Right forelimb (tissue), 1 donor: ENCODE data around the gene EFHB.
"Not testable (repeated sequence)": the region's sequence is repeated elsewhere in the genome, so short reads cannot be mapped to it uniquely, and the experiment has no call there.

Experiments used
- DNase-seq: peaks from one replicate; pipeline ENCODE4 v3.0.0-alpha.2; 2018

Gene EFHB, protein sequence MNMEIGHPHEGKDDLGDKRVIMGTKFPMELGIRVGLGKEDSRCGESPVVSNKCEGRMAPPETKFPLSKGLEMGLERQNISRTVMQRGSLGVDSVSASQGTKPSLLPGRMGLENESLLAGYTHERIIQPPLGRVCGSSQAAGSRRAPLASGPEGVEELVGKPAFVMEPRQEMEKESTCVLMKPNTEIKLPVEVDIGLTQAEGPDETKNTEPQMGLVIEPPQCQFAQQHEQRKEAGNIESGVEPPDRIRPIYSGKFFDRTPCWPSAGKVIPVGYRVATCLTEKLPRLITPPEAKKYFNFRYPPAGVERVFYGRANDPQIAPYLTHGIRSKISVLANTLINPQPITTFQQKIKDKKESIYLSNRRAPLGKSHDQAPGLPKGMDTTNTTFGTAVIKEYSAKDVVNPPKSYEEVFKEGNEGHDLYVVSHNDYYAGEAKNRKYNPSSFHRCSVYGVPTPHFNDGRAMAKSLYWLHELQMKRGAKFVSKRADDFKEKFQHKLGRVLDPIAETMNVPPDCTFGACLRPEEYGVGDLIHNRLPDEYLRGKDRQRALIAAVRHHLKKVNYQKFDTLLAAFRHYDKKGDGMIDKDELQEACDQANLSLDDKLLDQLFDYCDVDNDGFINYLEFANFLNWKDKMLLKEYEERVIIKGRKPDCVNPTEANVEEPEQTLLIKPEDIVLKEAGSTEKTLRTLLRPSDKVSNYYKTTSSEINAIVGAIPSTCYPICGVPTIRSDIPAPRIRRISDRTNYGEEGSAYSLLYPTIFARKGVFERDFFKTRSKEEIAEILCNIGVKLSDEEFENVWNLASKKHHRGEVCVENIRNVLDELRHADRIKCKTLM

GRCh38 chr3:19934098-19934566, at the start of gene EFHB:
TSS of gene EFHB (minus strand) at chr3:19934217. CDS start at chr3:19934018, 199 bp downstream.
- no peak for DNase-seq

GRCh38 chr3:19972054-19972453, 38.0 kb upstream of the EFHB start:
- no peak for DNase-seq

- DNase-seq: no peak
Observed at GRCh38 chr3:19970327-19970726, 36.3 kb upstream of the EFHB start.

DNA sequence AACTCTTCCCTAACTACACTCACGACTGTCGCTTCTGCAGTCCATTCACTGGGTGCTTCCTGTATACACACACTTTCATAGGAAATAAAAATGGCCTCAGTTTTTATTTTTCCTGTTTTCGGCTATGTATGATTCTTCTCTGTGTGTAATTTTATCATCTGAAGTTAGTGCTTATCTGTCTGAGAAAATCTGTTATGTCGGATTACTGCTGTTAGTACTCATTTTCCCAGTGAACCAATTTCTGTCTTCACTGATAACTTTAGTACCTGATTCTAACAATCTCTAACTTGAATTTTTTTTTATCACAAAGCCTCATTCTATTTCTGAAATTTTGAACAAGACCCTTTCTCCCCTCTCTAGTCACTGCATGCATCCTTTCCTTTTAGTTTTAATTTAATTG, 33.8 kb upstream of the EFHB start:
- no peak for DNase-seq

DNA sequence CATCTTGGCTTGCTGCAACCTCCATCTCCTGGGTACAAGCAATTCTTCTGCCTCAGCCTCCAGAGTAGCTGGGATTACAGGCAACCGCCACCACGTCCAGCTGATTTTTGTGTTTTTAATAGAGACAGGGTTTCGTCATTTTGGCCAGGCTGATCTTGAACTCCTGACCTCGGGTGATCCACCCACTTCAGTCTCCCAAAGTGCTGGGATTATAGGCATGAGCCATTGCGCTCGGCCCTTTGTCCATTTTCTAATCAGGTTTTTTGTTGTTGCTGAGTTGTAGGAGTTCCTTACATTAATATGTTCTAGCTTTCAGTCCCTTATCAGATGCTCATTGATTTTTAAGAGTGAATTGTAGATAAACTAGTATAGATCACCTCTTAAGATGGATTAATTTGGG, 33.2 kb upstream of the EFHB start:
- no peak for DNase-seq

DNA sequence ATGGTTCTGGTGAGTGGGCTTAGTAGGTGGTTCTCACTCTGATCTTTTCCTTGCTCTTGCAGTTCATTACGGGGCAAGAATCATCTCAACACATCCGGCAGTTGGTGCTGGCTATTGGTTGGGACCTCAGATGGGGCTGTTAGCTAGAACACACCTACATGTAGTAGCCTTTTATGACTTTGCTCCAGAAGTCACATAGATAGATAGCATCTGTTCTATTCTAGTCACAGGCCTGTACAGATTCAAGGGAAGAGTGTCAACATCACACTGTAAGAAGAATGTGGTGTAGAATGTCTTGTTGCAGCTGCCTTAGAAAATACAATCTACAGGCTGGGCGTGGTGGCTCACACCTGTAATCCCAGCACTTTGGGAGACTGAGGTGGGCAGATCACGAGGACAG, 27.9 kb upstream of the EFHB start:
- DNase-seq: no peak

DNA sequence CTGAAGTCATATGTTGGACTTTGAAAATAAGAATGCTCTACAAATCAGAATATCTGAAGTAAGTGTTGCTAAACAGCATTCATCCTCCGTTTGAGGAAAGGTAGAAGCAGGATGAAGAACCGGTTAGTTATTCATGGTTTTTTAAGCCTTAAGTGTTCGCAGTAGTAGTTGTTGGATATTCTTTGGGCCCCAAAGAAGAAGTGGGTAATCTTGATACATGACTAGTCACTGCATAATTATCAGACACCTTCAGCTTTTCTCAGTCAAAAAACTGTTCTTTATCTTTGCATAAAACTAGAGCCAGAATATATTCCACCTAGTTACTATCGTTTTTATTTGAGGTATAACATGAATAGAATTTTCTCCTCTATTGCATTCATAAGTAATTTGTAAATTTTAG, 26.7 kb upstream of the EFHB start:
- DNase-seq: no peak

DNA sequence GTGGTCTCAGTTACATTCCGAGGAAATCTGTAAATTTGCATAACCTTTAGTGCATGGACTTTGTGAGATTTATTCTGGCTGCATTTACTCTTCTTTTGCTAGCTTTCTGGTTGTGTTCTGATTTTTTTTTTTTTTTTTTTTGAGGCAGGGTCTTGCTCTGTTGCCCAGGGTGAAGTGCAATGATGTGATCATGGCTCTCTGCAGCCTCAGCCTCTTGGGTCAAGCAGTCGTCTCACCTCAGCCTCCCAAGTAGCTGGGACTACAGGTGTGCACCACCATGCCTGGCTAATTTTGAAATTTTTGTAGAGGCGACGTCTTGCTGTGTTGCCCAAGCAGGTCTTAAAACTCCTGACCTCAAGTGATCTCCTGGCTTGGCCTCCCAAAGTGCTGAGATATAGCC, 25.5 kb upstream of the EFHB start:
- no peak for DNase-seq

GRCh38 chr3:19957354-19957753, 23.3 kb upstream of the EFHB start:
- not testable (repeated sequence) for DNase-seq

- DNase-seq: no peak
Observed at GRCh38 chr3:19954676-19955075, 20.7 kb upstream of the EFHB start.

GRCh38 chr3:19950316-19950715, 16.3 kb upstream of the EFHB start:
- DNase-seq: no peak

DNA sequence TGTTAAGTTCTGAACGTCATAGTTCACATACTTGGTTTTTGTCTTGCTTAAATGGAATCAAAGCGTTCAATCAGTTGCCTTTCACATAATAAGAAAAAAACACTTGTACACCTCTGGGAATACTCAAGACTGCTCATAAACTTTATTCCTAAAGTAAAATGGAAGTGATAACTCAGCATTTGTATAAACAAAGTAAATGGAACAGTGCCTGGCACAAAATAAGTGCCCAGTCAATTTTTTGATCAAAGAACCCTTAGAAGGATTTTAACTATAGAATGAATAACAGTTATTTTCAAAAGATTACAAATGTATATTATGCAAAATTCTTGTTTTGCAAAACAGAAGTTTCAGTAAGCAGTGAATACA, 14.2 kb upstream of the EFHB start:
- DNase-seq: no peak

DNA sequence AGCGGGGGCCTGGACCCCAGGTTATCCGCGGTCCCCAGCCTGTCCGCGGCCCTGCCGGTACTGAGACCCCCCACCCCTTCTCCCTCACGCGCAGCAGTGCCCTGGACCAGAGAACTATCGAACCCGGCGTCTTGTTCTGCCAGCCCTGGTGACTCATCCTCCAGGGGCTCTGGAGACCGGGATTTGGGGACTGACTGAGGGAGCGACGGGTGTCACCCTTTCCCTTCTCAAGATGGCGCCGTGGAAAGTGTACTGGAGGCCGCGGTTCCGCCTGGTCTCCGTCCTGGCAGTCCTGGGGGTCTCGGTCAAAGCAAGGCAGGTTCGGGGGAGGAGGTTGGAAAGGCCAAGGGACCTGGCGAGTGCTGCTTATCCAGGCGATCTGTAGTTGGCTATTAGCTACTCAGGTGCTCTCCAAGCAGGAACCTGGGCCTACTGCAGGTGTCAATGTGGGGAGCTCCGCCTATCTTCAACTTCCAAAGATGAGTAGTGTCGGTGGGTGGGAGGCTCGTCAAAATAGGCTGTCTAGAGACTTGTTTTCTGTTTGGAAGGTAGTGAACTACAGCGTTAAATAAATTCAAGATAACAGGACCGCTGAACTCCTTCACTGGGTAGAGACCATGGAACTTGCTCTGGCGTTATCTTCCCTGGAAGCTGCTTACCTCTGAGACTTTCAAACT, 13.7 kb upstream of the EFHB start:
- peak; percentile 83 for DNase-seq

- peak; percentile 96 for DNase-seq
Observed at GRCh38 chr3:19946832-19947548, 13.0 kb upstream of the EFHB start, which contains the start of gene RAB5A. TSS of gene RAB5A (plus strand) at chr3:19947097. CDS start at chr3:19950899, 3,802 bp downstream.

DNA sequence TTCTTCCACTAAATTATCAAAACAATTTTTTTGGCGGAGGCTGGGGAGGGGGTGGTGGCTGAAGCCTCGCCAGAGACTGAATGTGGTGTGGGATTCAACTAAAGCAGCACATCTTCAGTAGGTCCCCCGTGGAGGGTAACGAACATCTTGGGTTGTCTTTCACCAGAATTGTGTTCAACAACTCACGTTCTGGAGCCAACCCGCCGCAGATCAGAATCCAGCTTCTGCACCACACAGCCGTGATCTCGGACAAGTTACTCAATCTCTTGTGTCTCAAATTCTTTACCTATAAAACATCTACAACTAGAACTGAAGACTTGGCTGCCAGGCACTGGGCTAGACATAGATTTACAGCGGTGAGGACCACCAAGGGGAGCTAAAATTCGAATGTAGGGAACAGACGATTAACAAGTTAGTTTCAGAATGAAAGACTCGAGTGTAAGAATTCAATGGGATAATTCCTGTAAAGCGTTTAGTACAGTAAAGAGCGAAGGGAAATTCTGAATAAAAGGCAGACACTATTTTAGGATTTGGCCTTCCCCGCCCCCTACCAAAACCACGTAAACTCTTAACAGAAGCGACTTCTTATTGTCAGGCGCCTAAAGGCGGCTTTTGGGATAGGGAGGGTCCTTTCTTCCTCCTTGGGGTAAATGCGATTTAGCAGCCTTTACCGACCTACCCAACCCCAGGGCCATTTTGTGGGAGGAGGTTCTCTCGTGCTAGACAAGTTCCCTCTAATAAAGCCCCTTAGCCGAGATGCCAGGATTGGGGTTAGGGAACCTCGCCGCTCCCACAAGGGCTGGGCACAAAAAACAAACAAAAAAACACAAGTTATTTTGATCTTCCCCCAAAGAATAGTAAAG, 12.2 kb upstream of the EFHB start:
- DNase-seq: peak; percentile 52

GRCh38 chr3:19945534-19945933, 11.5 kb upstream of the EFHB start:
- no peak for DNase-seq

DNA sequence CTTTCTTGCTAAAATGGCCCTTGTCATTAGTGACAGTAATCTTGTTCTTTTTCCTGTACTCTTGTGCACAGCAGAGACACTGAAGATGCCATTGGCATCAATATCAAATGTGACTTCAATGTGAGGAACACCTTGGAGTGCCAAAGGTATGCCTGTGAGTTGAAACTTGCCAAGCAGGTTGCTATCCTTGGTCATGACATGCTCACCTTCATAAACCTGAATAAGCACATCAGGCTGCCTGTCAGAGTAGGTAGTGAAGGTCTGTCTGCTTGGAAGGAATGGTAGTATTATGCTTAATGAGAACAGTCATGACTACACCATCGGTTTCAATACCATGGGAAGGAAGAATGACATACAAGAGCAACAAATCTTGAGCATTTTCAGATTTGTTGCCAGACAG, 6.6 kb upstream of the EFHB start:
- DNase-seq: no peak

- no peak for DNase-seq
Observed at GRCh38 chr3:19938295-19938627, 4.2 kb upstream of the EFHB start.

GRCh38 chr3:19937459-19938294, 3.7 kb upstream of the EFHB start:
- DNase-seq: no peak

DNA sequence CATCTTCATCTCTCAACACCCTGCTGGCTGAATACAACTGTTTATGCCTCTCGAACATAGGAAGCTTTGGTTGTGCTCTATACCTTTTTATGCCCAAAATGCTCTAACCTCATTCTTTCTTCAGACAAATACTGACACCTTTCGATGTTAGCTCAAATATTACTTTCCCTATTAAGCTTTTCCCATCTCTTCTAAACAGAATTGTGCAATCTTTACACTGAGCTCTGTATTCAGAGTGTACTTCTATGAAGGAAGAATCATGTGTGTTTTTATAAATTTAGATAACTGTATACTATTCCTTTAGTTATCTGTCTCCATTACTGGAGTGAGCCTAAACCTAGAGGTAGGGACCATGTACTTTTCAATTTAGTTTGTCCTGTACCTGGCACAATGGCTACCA, 1.6 kb downstream of the EFHB start:
- DNase-seq: no peak

- DNase-seq: no peak
Observed at GRCh38 chr3:19931767-19932188, 2.2 kb downstream of the EFHB start.
